ENCODE results near the gene LTO1.

DNA sequence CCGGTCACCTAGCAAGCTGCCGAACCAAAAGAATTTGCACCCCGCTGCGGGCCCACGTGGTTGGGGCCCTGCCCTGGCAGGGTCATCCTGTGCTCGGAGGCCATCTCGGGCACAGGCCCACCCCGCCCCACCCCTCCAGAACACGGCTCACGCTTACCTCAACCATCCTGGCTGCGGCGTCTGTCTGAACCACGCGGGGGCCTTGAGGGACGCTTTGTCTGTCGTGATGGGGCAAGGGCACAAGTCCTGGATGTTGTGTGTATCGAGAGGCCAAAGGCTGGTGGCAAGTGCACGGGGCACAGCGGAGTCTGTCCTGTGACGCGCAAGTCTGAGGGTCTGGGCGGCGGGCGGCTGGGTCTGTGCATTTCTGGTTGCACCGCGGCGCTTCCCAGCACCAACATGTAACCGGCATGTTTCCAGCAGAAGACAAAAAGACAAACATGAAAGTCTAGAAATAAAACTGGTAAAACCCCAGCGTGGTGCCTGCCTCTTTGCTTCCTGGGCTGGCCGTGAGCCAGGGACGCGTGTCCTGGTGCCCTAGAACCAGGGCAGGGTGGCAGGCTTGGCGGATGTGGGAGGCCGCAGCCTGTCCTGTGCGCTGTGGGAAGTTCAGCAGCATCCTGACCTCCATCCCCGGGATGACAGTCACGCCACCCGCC lies 21.0 kb downstream of the LTO1 start:
- TF ChIP-seq CTCF (IDR thresholded peaks at IDR 0.05) = no peak
- TF ChIP-seq POLR2A (IDR thresholded peaks at IDR 0.05) = no peak

All from uterus (tissue), 2 donors.